ENCODE results near the gene ACBD4. TPM values are rescaled to one million over a fixed set of nuclear protein-coding genes. Genes with fewer than 3 reads are reported as not detected.

The ACBD4 gene
- total and polyA plus RNA-seq, 2 of the 13 experiments (the other 11 are each of a cell fraction or from before 2014, with no cell fraction given) = 16.1 to 26.9 TPM

DNA sequence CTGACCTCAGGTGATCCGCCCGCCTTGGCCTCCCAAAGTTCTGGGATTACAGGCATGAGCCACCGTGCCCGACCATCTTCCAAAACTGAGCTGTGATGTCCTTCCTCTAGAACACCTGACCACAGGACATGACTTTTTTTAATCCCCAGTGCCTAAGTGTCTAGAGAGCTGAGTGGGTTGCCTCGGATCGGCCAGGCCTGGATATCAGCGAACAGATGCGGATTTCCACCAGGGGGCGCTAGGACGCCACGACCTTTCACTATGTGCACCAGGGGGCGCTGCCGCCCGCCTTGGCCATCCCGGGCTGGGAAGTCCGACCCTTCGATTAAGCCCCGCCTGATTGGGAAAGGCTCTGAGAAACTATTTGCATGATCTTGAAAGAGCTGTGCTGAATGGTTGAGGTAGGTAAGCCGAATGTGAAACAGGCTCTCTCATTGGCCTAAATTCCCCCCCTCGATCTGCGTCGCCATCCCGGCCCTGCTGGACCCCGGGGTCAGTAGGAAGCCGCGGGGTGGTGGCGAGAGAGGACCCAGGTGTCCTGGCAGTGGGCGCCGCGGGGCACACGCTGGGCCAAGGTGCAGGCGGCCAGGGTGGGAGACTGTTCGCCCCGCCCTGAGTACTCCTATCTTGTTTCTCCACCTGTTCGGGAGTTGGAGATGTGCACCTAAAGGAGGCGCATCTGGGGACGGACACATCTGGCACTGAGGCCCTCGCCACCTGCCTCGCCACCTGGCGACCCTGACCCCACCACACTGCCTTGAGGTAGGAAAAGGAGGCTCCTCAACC is at the start of gene ACBD4 (continued):
- TF ChIP-seq SRF (IDR thresholded peaks at IDR 0.05; ENCODE audit: low read depth, low read length) (peak; percentile 74), EED (CRISPR knock-in tag; IDR thresholded peaks at IDR 0.05) (peak; percentile 98), FOXO1 (CRISPR knock-in tag; IDR thresholded peaks at IDR 0.05) (peak; percentile 81), ZSCAN20 (CRISPR knock-in tag; IDR thresholded peaks at IDR 0.05; ENCODE audit: borderline replicate concordance) (0 out of 2 replicates have a peak, but pooled peaks have one; percentile 23), ZNF510 (CRISPR knock-in tag; IDR thresholded peaks at IDR 0.05; ENCODE audit: low read depth) (peak; percentile 77; the same call in 1 of the 2 replicates), ZNF383 (CRISPR knock-in tag; IDR thresholded peaks at IDR 0.05; ENCODE audit: borderline replicate concordance) (no peak), CEBPB (IDR thresholded peaks at IDR 0.05; ENCODE audit: borderline replicate concordance, low read depth, low read length) (peak; percentile 93), DMAP1 (CRISPR knock-in tag; IDR thresholded peaks at IDR 0.05) (peak; percentile 84), POLR2A (IDR thresholded peaks at IDR 0.05; ENCODE audit: insufficient read depth in 1 of 2, low read depth in 2 of 2, low read length in 2 of 2) (peak; percentile 71 to 97), MED1 (CRISPR knock-in tag; IDR thresholded peaks at IDR 0.05) (peak; percentile 76), SKI (IDR thresholded peaks at IDR 0.05; ENCODE audit: partially characterized antibody) (peak; percentile 76), PAX8 (CRISPR knock-in tag; IDR thresholded peaks at IDR 0.05; ENCODE audit: borderline replicate concordance) (peak; percentile 81; the same call in 1 of the 2 replicates), ZNF839 (CRISPR knock-in tag; IDR thresholded peaks at IDR 0.05; ENCODE audit: borderline replicate concordance) (peak; percentile 90), ZBTB3 (CRISPR knock-in tag; IDR thresholded peaks at IDR 0.05; ENCODE audit: borderline replicate concordance, low read depth) (no peak; the same call in 1 of the 2 replicates), ZNF251 (CRISPR knock-in tag; IDR thresholded peaks at IDR 0.05) (no peak), SALL2 (CRISPR knock-in tag; IDR thresholded peaks at IDR 0.05) (peak; percentile 80; the same call in 1 of the 2 replicates), HNRNPH1 (optimal IDR thresholded peaks at IDR 0.05; ENCODE audit: low read depth, low read length) (no peak), TSC22D2 (CRISPR knock-in tag; IDR thresholded peaks at IDR 0.05; ENCODE audit: borderline replicate concordance) (0 out of 2 replicates have a peak, but pooled peaks have one; percentile 90), JUND (CRISPR knock-in tag; IDR thresholded peaks at IDR 0.05) (peak; percentile 55), MIER2 (CRISPR knock-in tag; IDR thresholded peaks at IDR 0.05) (peak; percentile 75), SOX6 (IDR thresholded peaks at IDR 0.05) (no peak), SOX6 (CRISPR knock-in tag; IDR thresholded peaks at IDR 0.05) (peak; percentile 70), PHF20 (CRISPR knock-in tag; IDR thresholded peaks at IDR 0.05) (peak; percentile 79), PRMT3 (CRISPR knock-in tag; IDR thresholded peaks at IDR 0.05; ENCODE audit: borderline replicate concordance, low read depth) (no peak), MAFK (conservative IDR thresholded peaks at IDR 0.05 in 1 of 2, IDR thresholded peaks at IDR 0.05 in 1 of 2; ENCODE audit: low read length in 2 of 2) (no peak), ELF4 (CRISPR knock-in tag; IDR thresholded peaks at IDR 0.05; ENCODE audit: borderline replicate concordance) (peak; percentile 68; the same call in 1 of the 2 replicates), FIP1L1 (IDR thresholded peaks at IDR 0.05; ENCODE audit: borderline replicate concordance, insufficient read depth, low read depth, low read length) (no peak), CREB1 (IDR thresholded peaks at IDR 0.05) (peak; percentile 88), CREB1 (CRISPR knock-in tag; IDR thresholded peaks at IDR 0.05) (peak; percentile 95), PHB2 (IDR thresholded peaks at IDR 0.05; ENCODE audit: partially characterized antibody) (no peak), GATAD2A (CRISPR knock-in tag; IDR thresholded peaks at IDR 0.05) (peak; percentile 89)
- TF ChIP-seq, protein P1, sequence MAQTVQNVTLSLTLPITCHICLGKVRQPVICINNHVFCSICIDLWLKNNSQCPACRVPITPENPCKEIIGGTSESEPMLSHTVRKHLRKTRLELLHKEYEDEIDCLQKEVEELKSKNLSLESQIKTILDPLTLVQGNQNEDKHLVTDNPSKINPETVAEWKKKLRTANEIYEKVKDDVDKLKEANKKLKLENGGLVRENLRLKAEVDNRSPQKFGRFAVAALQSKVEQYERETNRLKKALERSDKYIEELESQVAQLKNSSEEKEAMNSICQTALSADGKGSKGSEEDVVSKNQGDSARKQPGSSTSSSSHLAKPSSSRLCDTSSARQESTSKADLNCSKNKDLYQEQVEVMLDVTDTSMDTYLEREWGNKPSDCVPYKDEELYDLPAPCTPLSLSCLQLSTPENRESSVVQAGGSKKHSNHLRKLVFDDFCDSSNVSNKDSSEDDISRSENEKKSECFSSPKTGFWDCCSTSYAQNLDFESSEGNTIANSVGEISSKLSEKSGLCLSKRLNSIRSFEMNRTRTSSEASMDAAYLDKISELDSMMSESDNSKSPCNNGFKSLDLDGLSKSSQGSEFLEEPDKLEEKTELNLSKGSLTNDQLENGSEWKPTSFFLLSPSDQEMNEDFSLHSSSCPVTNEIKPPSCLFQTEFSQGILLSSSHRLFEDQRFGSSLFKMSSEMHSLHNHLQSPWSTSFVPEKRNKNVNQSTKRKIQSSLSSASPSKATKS (CRISPR knock-in tag; IDR thresholded peaks at IDR 0.05) = peak; percentile 72
